ENCODE results near the gene OR2V2.
"Not testable (repeated sequence)": the region's sequence is repeated elsewhere in the genome, so short reads cannot be mapped to it uniquely, and the experiment has no call there.

OR2V2 gene

GRCh38 chr5:181105391-181106025 lies 41.9 kb upstream of the OR2V2 start:
- no peak overlapping the region for H3K4me3 ChIP-seq (ENCODE audit: low read depth in 1 of 2, low read length in 2 of 2)
- H3K27me3 ChIP-seq (ENCODE audit: low read depth, low read length) = peaks cover 25% of the 10 kb centered on the region
- no peaks in the 10 kb centered on the region for H3K9me3 ChIP-seq (ENCODE audit: control insufficient read depth in 1 of 2, low read length in 2 of 2)

GRCh38 chr5:181107699-181108098 lies 39.7 kb upstream of the OR2V2 start:
- Histone ChIP-seq H3K27ac (ENCODE audit: low read length) (no peak overlapping the region), H3K9me3 (ENCODE audit: control insufficient read depth in 1 of 2, low read length in 2 of 2) (no peaks in the 10 kb centered on the region), H3K27me3 (ENCODE audit: low read depth, low read length) (peaks cover 25% of the 10 kb centered on the region), H3K36me3 (ENCODE audit: control insufficient read depth in 1 of 2, insufficient read depth in 2 of 2, low read length in 2 of 2) (no peaks in the 10 kb centered on the region), H3K4me3 (ENCODE audit: low read depth in 1 of 2, low read length in 2 of 2) (no peak overlapping the region), H3K4me1 (ENCODE audit: control insufficient read depth in 1 of 2, insufficient read depth in 2 of 2, low read length in 2 of 2) (no peaks in the 10 kb centered on the region)

More at GRCh38 chr5:181105391-181106025, 41.9 kb upstream of the OR2V2 start:
- no peak overlapping the region for H3K27ac ChIP-seq (ENCODE audit: low read length)
- H3K4me1 ChIP-seq (ENCODE audit: control insufficient read depth in 1 of 2, insufficient read depth in 2 of 2, low read length in 2 of 2) = peaks cover 0 to 1% of the 10 kb centered on the region in 2 donors
- H3K36me3 ChIP-seq (ENCODE audit: control insufficient read depth in 1 of 2, insufficient read depth in 2 of 2, low read length in 2 of 2) = no peaks in the 10 kb centered on the region

GRCh38 chr5:181108578-181109165 lies 38.7 kb upstream of the OR2V2 start:
- Histone ChIP-seq H3K27me3 (ENCODE audit: low read depth, low read length) (peaks cover 25% of the 10 kb centered on the region), H3K27ac (ENCODE audit: low read length) (no peak overlapping the region), H3K9me3 (ENCODE audit: control insufficient read depth in 1 of 2, low read length in 2 of 2) (no peaks in the 10 kb centered on the region), H3K4me3 (ENCODE audit: low read depth in 1 of 2, low read length in 2 of 2) (no peak overlapping the region), H3K36me3 (ENCODE audit: control insufficient read depth in 1 of 2, insufficient read depth in 2 of 2, low read length in 2 of 2) (no peaks in the 10 kb centered on the region), H3K4me1 (ENCODE audit: control insufficient read depth in 1 of 2, insufficient read depth in 2 of 2, low read length in 2 of 2) (no peaks in the 10 kb centered on the region)

GRCh38 chr5:181109489-181110013 lies 37.8 kb upstream of the OR2V2 start:
- Histone ChIP-seq H3K9me3 (ENCODE audit: control insufficient read depth in 1 of 2, low read length in 2 of 2) (no peaks in the 10 kb centered on the region), H3K36me3 (ENCODE audit: control insufficient read depth in 1 of 2, insufficient read depth in 2 of 2, low read length in 2 of 2) (no peaks in the 10 kb centered on the region), H3K27me3 (ENCODE audit: low read depth, low read length) (peaks cover 24% of the 10 kb centered on the region), H3K4me3 (ENCODE audit: low read depth in 1 of 2, low read length in 2 of 2) (no peak overlapping the region), H3K27ac (ENCODE audit: low read length) (no peak overlapping the region), H3K4me1 (ENCODE audit: control insufficient read depth in 1 of 2, insufficient read depth in 2 of 2, low read length in 2 of 2) (no peaks in the 10 kb centered on the region)

- Histone ChIP-seq H3K27me3 (ENCODE audit: low read depth, low read length) (peaks cover 37% of the 10 kb centered on the region), H3K4me3 (ENCODE audit: low read depth in 1 of 2, low read length in 2 of 2) (no peak overlapping the region), H3K4me1 (ENCODE audit: control insufficient read depth in 1 of 2, insufficient read depth in 2 of 2, low read length in 2 of 2) (peaks cover 0 to 7% of the 10 kb centered on the region in 2 donors), H3K27ac (ENCODE audit: low read length) (no peak overlapping the region), H3K36me3 (ENCODE audit: control insufficient read depth in 1 of 2, insufficient read depth in 2 of 2, low read length in 2 of 2) (no peaks in the 10 kb centered on the region), H3K9me3 (ENCODE audit: control insufficient read depth in 1 of 2, low read length in 2 of 2) (no peaks in the 10 kb centered on the region)
Measured at GRCh38 chr5:181111010-181111409, 36.4 kb upstream of the OR2V2 start.

GRCh38 chr5:181112476-181112875 lies 34.9 kb upstream of the OR2V2 start:
- Histone ChIP-seq H3K4me1 (ENCODE audit: control insufficient read depth in 1 of 2, insufficient read depth in 2 of 2, low read length in 2 of 2) (peaks cover 0 to 7% of the 10 kb centered on the region in 2 donors), H3K9me3 (ENCODE audit: control insufficient read depth in 1 of 2, low read length in 2 of 2) (no peaks in the 10 kb centered on the region), H3K27ac (ENCODE audit: low read length) (no peak overlapping the region), H3K36me3 (ENCODE audit: control insufficient read depth in 1 of 2, insufficient read depth in 2 of 2, low read length in 2 of 2) (no peaks in the 10 kb centered on the region), H3K4me3 (ENCODE audit: low read depth in 1 of 2, low read length in 2 of 2) (no peak overlapping the region), H3K27me3 (ENCODE audit: low read depth, low read length) (peaks cover 43% of the 10 kb centered on the region)

GRCh38 chr5:181113572-181113971 lies 33.8 kb upstream of the OR2V2 start:
- H3K9me3 ChIP-seq (ENCODE audit: control insufficient read depth in 1 of 2, low read length in 2 of 2); H3K27ac ChIP-seq (ENCODE audit: low read length); H3K36me3 ChIP-seq (ENCODE audit: control insufficient read depth in 1 of 2, insufficient read depth in 2 of 2, low read length in 2 of 2); H3K4me1 ChIP-seq (ENCODE audit: control insufficient read depth in 1 of 2, insufficient read depth in 2 of 2, low read length in 2 of 2); H3K4me3 ChIP-seq (ENCODE audit: low read depth in 1 of 2, low read length in 2 of 2): not testable (repeated sequence)
- H3K27me3 ChIP-seq (ENCODE audit: low read depth, low read length) = peaks cover 38% of the 10 kb centered on the region

- Histone ChIP-seq H3K27ac (ENCODE audit: low read length) (no peak overlapping the region), H3K4me3 (ENCODE audit: low read depth in 1 of 2, low read length in 2 of 2) (no peak overlapping the region), H3K4me1 (ENCODE audit: control insufficient read depth in 1 of 2, insufficient read depth in 2 of 2, low read length in 2 of 2) (peaks cover 0 to 7% of the 10 kb centered on the region in 2 donors), H3K27me3 (ENCODE audit: low read depth, low read length) (peaks cover 42% of the 10 kb centered on the region), H3K9me3 (ENCODE audit: control insufficient read depth in 1 of 2, low read length in 2 of 2) (no peaks in the 10 kb centered on the region), H3K36me3 (ENCODE audit: control insufficient read depth in 1 of 2, insufficient read depth in 2 of 2, low read length in 2 of 2) (no peaks in the 10 kb centered on the region)
Measured at GRCh38 chr5:181114284-181114843, 33.0 kb upstream of the OR2V2 start.

GRCh38 chr5:181114844-181115778 lies 32.3 kb upstream of the OR2V2 start:
- no peak overlapping the region for H3K4me3 ChIP-seq (ENCODE audit: low read depth in 1 of 2, low read length in 2 of 2)
- H3K27me3 ChIP-seq (ENCODE audit: low read depth, low read length) = peaks cover 40% of the 10 kb centered on the region
- H3K27ac ChIP-seq (ENCODE audit: low read length) = no peak overlapping the region
- H3K4me1 ChIP-seq (ENCODE audit: control insufficient read depth in 1 of 2, insufficient read depth in 2 of 2, low read length in 2 of 2) = peaks cover 0 to 7% of the 10 kb centered on the region in 2 donors
- H3K9me3 ChIP-seq (ENCODE audit: control insufficient read depth in 1 of 2, low read length in 2 of 2) = no peaks in the 10 kb centered on the region
- no peaks in the 10 kb centered on the region for H3K36me3 ChIP-seq (ENCODE audit: control insufficient read depth in 1 of 2, insufficient read depth in 2 of 2, low read length in 2 of 2)

- Histone ChIP-seq H3K27me3 (ENCODE audit: low read depth, low read length) (peaks cover 48% of the 10 kb centered on the region), H3K27ac (ENCODE audit: low read length) (no peak overlapping the region), H3K9me3 (ENCODE audit: control insufficient read depth in 1 of 2, low read length in 2 of 2) (no peaks in the 10 kb centered on the region), H3K4me3 (ENCODE audit: low read depth in 1 of 2, low read length in 2 of 2) (no peak overlapping the region), H3K4me1 (ENCODE audit: control insufficient read depth in 1 of 2, insufficient read depth in 2 of 2, low read length in 2 of 2) (peaks cover 0 to 7% of the 10 kb centered on the region in 2 donors), H3K36me3 (ENCODE audit: control insufficient read depth in 1 of 2, insufficient read depth in 2 of 2, low read length in 2 of 2) (no peaks in the 10 kb centered on the region)
Measured at GRCh38 chr5:181118369-181118768, 29.0 kb upstream of the OR2V2 start.

GRCh38 chr5:181119105-181119504 lies 28.3 kb upstream of the OR2V2 start:
- no peak overlapping the region for H3K27ac ChIP-seq (ENCODE audit: low read length)
- H3K4me1 ChIP-seq (ENCODE audit: control insufficient read depth in 1 of 2, insufficient read depth in 2 of 2, low read length in 2 of 2) = peaks cover 0 to 7% of the 10 kb centered on the region in 2 donors
- peaks cover 48% of the 10 kb centered on the region for H3K27me3 ChIP-seq (ENCODE audit: low read depth, low read length)
- H3K36me3 ChIP-seq (ENCODE audit: control insufficient read depth in 1 of 2, insufficient read depth in 2 of 2, low read length in 2 of 2) = no peaks in the 10 kb centered on the region
- no peaks in the 10 kb centered on the region for H3K9me3 ChIP-seq (ENCODE audit: control insufficient read depth in 1 of 2, low read length in 2 of 2)
- H3K4me3 ChIP-seq (ENCODE audit: low read depth in 1 of 2, low read length in 2 of 2) = no peak overlapping the region

Data from muscle layer of duodenum (tissue), 2 donors.